K562 (cell line): ENCODE measurements around the gene PRKCSH. TPM values are rescaled to one million over a fixed set of nuclear protein-coding genes. Genes with fewer than 3 reads are reported as not detected.
A peak's percentile ranks its signal among the peaks of the same experiment; 100 is the strongest.

ENCODE experiments used
- ATAC-seq: fragments of 200-7000 bp; cut with Tn5 transposase; 3 replicates; pipeline ENCODE4 v1.9.1; 2020; ENCODE audit warnings: moderate library complexity
- BruUV-seq: library from RNA; stranded (reverse); fragments of 400-500 nt; replicated peaks from 2 replicates; lab custom pipeline; 2021; lab: Mats Ljungman, UMichigan
- CTCF ChIA-PET: fragments of 300-600 bp; formaldehyde crosslinking; extraction: SDS; loops from one replicate; lab custom pipeline; 2021; ENCODE audit warnings: low intra/inter-chr PET ratio; lab: Yijun Ruan, JAX
- POLR2A ChIA-PET: fragments of 300-600, 350-650 bp; sonication (Branson Sonifier 250); formaldehyde crosslinking; extraction: SDS; loops from one replicate; lab custom pipeline; 2021; ENCODE audit warnings: antibody characterized with exemption, inconsistent platforms; lab: Yijun Ruan, JAX
- DNase-seq, 4 experiments: peaks; one replicate each; pipeline versions ENCODE4 v3.0.0 to v3.0.0-alpha.2; 2011 to 2018; ENCODE audit warnings: low spot score in 3 of 4, mixed read lengths in 3 of 4; ENCODE audit errors: extremely low read depth in 1 of 4
- FAIRE-seq: peaks from 2 replicates; lab custom pipeline; 2011; peaks lifted over from hg19 to GRCh38; lab: Jason Lieb, UNC
- H2AFZ ChIP-seq: 2 replicates; pipeline ENCODE4 v1.6.0; 2011; ENCODE audit warnings: low read depth, low read length, control low read depth, inconsistent platforms
- H3K27ac ChIP-seq: fragments of 200-600 bp; 3 replicates; pipeline ENCODE4 v1.8.0; 2011; ENCODE audit warnings: low read depth, mild to moderate bottlenecking, control low read depth, inconsistent platforms, low read length, moderate library complexity, mixed read lengths; ENCODE audit errors: extremely low read depth
- H3K27me3 ChIP-seq, 2 experiments: fragments of 300-600 bp in 1 of 2; 2 replicates in 1 of 2; 3 replicates in 1 of 2; pipeline versions ENCODE4 v1.6.0 to v1.8.0; 2011; ENCODE audit warnings: inconsistent platforms in 2 of 2, low read length in 2 of 2, mild to moderate bottlenecking in 1 of 2, mixed read lengths in 1 of 2, moderate library complexity in 1 of 2; ENCODE audit not compliant: control insufficient read depth in 2 of 2, insufficient read depth in 2 of 2
- H3K36me3 ChIP-seq: fragments of 300-600 bp; 3 replicates; pipeline ENCODE4 v1.8.0; 2011; ENCODE audit warnings: mild to moderate bottlenecking, low read length, inconsistent platforms; ENCODE audit not compliant: control insufficient read depth, insufficient read depth
- H3K4me1 ChIP-seq, 2 experiments: fragments of 200-600 bp in 1 of 2; replicated peaks in 1 of 2; 2 replicates in 1 of 2; 3 replicates in 1 of 2; pipeline versions ENCODE4 v1.5.1 to v1.8.0; 2011; ENCODE audit warnings: inconsistent platforms in 2 of 2, low read length in 2 of 2, mild to moderate bottlenecking in 1 of 2, mixed read lengths in 1 of 2, moderate library complexity in 1 of 2; ENCODE audit not compliant: control insufficient read depth in 2 of 2, insufficient read depth in 2 of 2
- H3K4me2 ChIP-seq: 2 replicates; pipeline ENCODE4 v1.6.1; 2011; ENCODE audit warnings: low read length, control low read depth, inconsistent platforms, mixed read lengths; ENCODE audit not compliant: insufficient read depth
- H3K4me3 ChIP-seq: fragments of 200-600 bp; sonication (generic), shearing (Covaris generic); 2 replicates; pipeline ENCODE4 v1.5.1; 2016; ENCODE audit warnings: control low read depth, inconsistent platforms
- H3K79me2 ChIP-seq: fragments of 200-600 bp; 3 replicates; pipeline ENCODE4 v1.8.0; 2011; ENCODE audit warnings: low read length, inconsistent platforms; ENCODE audit not compliant: control insufficient read depth, insufficient read depth
- H3K9ac ChIP-seq, 2 experiments: 2 replicates each; pipeline versions ENCODE4 v1.6.0 to v1.6.1; 2011; ENCODE audit warnings: low read depth in 2 of 2, low read length in 2 of 2, control low read depth in 1 of 2, inconsistent platforms in 1 of 2, mild to moderate bottlenecking in 1 of 2, mixed read lengths in 1 of 2; ENCODE audit not compliant: insufficient read depth in 1 of 2
- H3K9me1 ChIP-seq: one replicate; pipeline ENCODE4 v1.6.0; 2011; ENCODE audit warnings: inconsistent platforms, mild to moderate bottlenecking, low read length, moderate library complexity; ENCODE audit not compliant: control insufficient read depth, insufficient read depth
- H3K9me3 ChIP-seq: replicated peaks from 2 replicates; pipeline ENCODE4 v1.5.1; 2011; ENCODE audit warnings: low read depth, low read length, inconsistent platforms; ENCODE audit not compliant: control insufficient read depth, insufficient read depth
- H4K20me1 ChIP-seq: replicated peaks from 2 replicates; pipeline ENCODE4 v1.6.1; 2011; ENCODE audit warnings: low read length, inconsistent platforms, mixed read lengths; ENCODE audit not compliant: control insufficient read depth, insufficient read depth
- BCOR ChIP-seq: fragments of 450-650 bp; IDR thresholded peaks from 2 replicates; pipeline ENCODE4 v1.6.1; 2016
- CBX1 ChIP-seq: sonication (generic); IDR thresholded peaks from 2 replicates; pipeline ENCODE4 v1.6.1; 2016; ENCODE audit warnings: antibody characterized with exemption, low read depth, mild to moderate bottlenecking
- CTCF ChIP-seq, 3 experiments: IDR thresholded peaks in 2 of 3; conservative IDR thresholded peaks in 1 of 3; 2 replicates each; pipeline ENCODE4 v1.5.1; 2011 to 2012; ENCODE audit warnings: low read length in 3 of 3, mild to moderate bottlenecking in 3 of 3, control low read depth in 2 of 3, improper control_type of control experiment in 1 of 3, inconsistent platforms in 1 of 3, low read depth in 1 of 3, mixed read lengths in 1 of 3, moderate library complexity in 1 of 3; ENCODE audit not compliant: insufficient read depth in 2 of 3
- KDM1A ChIP-seq, 2 experiments: fragments of 450-650 bp; IDR thresholded peaks; 2 replicates each; pipeline ENCODE4 v1.6.1; 2016; ENCODE audit warnings: mild to moderate bottlenecking in 2 of 2
- MEF2D ChIP-seq: conservative IDR thresholded peaks from 2 replicates; pipeline ENCODE4 v1.6.1; 2016; ENCODE audit warnings: low read depth, missing genetic modification characterization, missing compliant biosample characterization
- NR2C2 ChIP-seq, 2 experiments: fragments of 200-800 bp in 1 of 2; sonication (Bioruptor generic) in 1 of 2; sonication (generic) in 1 of 2; formaldehyde crosslinking in 1 of 2; IDR thresholded peaks; 2 replicates each; pipeline versions ENCODE4 v1.6.1 to v1.8.0; 2016 to 2022; ENCODE audit warnings: mild to moderate bottlenecking in 1 of 2, missing compliant biosample characterization in 1 of 2, missing genetic modification characterization in 1 of 2, missing genetic modification reagents in 1 of 2
- PCBP1 ChIP-seq: fragments of 200-400 bp; formaldehyde crosslinking; IDR thresholded peaks from 2 replicates; pipeline ENCODE4 v1.6.1; 2018; ENCODE audit warnings: mild to moderate bottlenecking, low read depth, low read length; ENCODE audit not compliant: poor library complexity, severe bottlenecking
- PHF20 ChIP-seq: fragments of 450-650 bp; IDR thresholded peaks from 2 replicates; pipeline ENCODE4 v1.6.1; 2018; ENCODE audit not compliant: partially characterized antibody
- SMC3 ChIP-seq: conservative IDR thresholded peaks from 2 replicates; pipeline ENCODE4 v1.6.1; 2011; ENCODE audit warnings: low read depth, low read length, improper control_type of control experiment; ENCODE audit not compliant: insufficient read depth
- SRSF7 ChIP-seq: fragments of 200-400 bp; formaldehyde crosslinking; optimal IDR thresholded peaks from 2 replicates; pipeline ENCODE3; 2017; ENCODE audit warnings: mild to moderate bottlenecking, low read depth, low read length
- USF1 ChIP-seq: sonication (generic); formaldehyde crosslinking; IDR thresholded peaks from 2 replicates; pipeline ENCODE4 v1.9.0; 2022; ENCODE audit warnings: mild to moderate bottlenecking, missing genetic modification reagents
- VEZF1 ChIP-seq: fragments of 200-800 bp; sonication (Bioruptor generic); IDR thresholded peaks from 2 replicates; pipeline ENCODE4 v1.6.1; 2017; ENCODE audit warnings: missing genetic modification characterization, missing compliant biosample characterization
- ZBTB2 ChIP-seq: fragments of 450-650 bp; IDR thresholded peaks from 2 replicates; pipeline ENCODE4 v1.6.1; 2016; ENCODE audit warnings: antibody characterized with exemption
- ZNF140 ChIP-seq: fragments of 250-450 bp; sonication (Bioruptor Pico); IDR thresholded peaks from 2 replicates; pipeline ENCODE4 v1.8.0; 2021; ENCODE audit warnings: moderate library complexity, mild to moderate bottlenecking, inconsistent platforms
- ZNF76 ChIP-seq: fragments of 250-450 bp; sonication (Bioruptor Pico); IDR thresholded peaks from 2 replicates; pipeline ENCODE4 v1.4.0; 2020; ENCODE audit warnings: mild to moderate bottlenecking, moderate library complexity, borderline replicate concordance
- ZNF79 ChIP-seq: fragments of 250-450 bp; sonication (Bioruptor Pico); IDR thresholded peaks from 2 replicates; pipeline ENCODE4 v1.4.0; 2020; ENCODE audit warnings: low read depth, mild to moderate bottlenecking, moderate library complexity
- WGBS: fragments of 100-300 bp; shearing (Covaris generic); methylation state at CpG from one replicate; pipeline ENCODE4 v1.1.6; 2016; ENCODE audit warnings: low coverage, mixed read lengths; ENCODE audit not compliant: insufficient coverage; ENCODE audit errors: missing lambda C conversion rate; 5-methylcytosine and 5-hydroxymethylcytosine counted together
- in situ Hi-C: fragments of 300-500 bp; cut with MboI; formaldehyde crosslinking; loops from 4 replicates; pipeline ENCODE4 v1.15.0; 2018; ENCODE audit warnings: inconsistent platforms, mixed read lengths
- intact Hi-C: fragments of 100-400 bp; cut with micrococcal nuclease; formaldehyde crosslinking; loops from 2 replicates; pipeline ENCODE4 v1.14.2; 2022
- polyA plus RNA-seq, 8 experiments: library from polyadenylated mRNA; depleted of rRNA in 4 of 8; stranded (reverse) in 5 of 8; unstranded in 3 of 8; fragments of >200 nt; fragmentation: Nextera tagmentation in 2 of 8; fragmentation: Illumina TruSeq in 1 of 8; extraction: Ambion mirVana in 2 of 8; extraction: Trizol in 1 of 8; gene quantifications; 2 replicates each; pipeline versions ENCODE4 v1.2.1 to v1.2.3, GENCODE V29; 2011 to 2014; ENCODE audit warnings: inconsistent platforms in 1 of 8, missing spikeins in 1 of 8
- total RNA-seq, 7 experiments: library from RNA; depleted of rRNA in 6 of 7; stranded (reverse); fragments of >200 nt in 6 of 7; fragmentation: Illumina TruSeq in 2 of 7; extraction: Trizol in 2 of 7; gene quantifications; 2 replicates each; pipeline versions ENCODE4 v1.2.1 to v1.2.3, GENCODE V29; 2011 to 2021; ENCODE audit warnings: low replicate concordance in 1 of 7

PRKCSH gene
- total and polyA plus RNA-seq, 9 of the 15 experiments (the other 6 are each of a cell fraction or from before 2014, with no cell fraction given): 2.3 to 297 (median 48.1) TPM

GRCh38 chr19:11460207-11460606 lies 24.8 kb downstream of the PRKCSH start:
- Histone ChIP-seq H3K4me2 (no peak overlapping the region), H2AFZ (no peak overlapping the region), H3K9ac (no peak overlapping the region), H3K27me3 (peaks cover 0 to 24% of the 10 kb centered on the region in 2 experiments; a peak in 3 of 5 replicates), H3K4me1 (peaks cover 0 to 20% of the 10 kb centered on the region in 2 experiments; a peak in 3 of 5 replicates), H3K79me2 (no peaks in the 10 kb centered on the region), H3K27ac (no peak overlapping the region), H3K4me3 (no peak overlapping the region), H3K9me3 (no peaks in the 10 kb centered on the region), H3K9me1 (no peaks in the 10 kb centered on the region), H3K36me3 (no peaks in the 10 kb centered on the region), H4K20me1 (0 out of 2 replicates have a peak, but pooled peaks cover 4% of the 10 kb centered on the region)
- ChIA-PET POLR2A (no interaction called here), CTCF (interaction anchor here (1.0 kb wide), 1 partner anchor 22 kb away, joined by 3 read pairs; no protein-coding TSS in a partner anchor)
- ATAC-seq: peak; percentile 64
- BruUV-seq: no TSS peak
- 0% methylated on average over 2 of the region's 4 CpGs for WGBS
- in situ Hi-C loops (no loop called here), intact Hi-C loops (no loop called here)
- DNase-seq: peak in 3 of 4 experiments; percentile 56 to 64 (median 63)
- FAIRE-seq: no peak
- no peak for TF ChIP-seq ZNF76 (CRISPR knock-in tag)
- TF ChIP-seq USF1 (CRISPR knock-in tag): no peak
- TF ChIP-seq KDM1A (IDR thresholded peaks at IDR 0.05): peak; percentile 84 to 91
- TF ChIP-seq CTCF (IDR thresholded peaks at IDR 0.05 in 2 of 3, conservative IDR thresholded peaks at IDR 0.05 in 1 of 3; ENCODE audit: insufficient read depth in 2 of 3, low read depth in 1 of 3, low read length in 3 of 3): peak; percentile 38 to 63 (median 50); a peak in 4 of 6 replicates
- TF ChIP-seq PHF20: peak; percentile 31
- no peak for TF ChIP-seq ZBTB2
- no peak for TF ChIP-seq MEF2D (tag)
- no peak for TF ChIP-seq PCBP1
- TF ChIP-seq VEZF1: peak; percentile 89
- TF ChIP-seq NR2C2 (CRISPR knock-in tag; IDR thresholded peaks at IDR 0.05): no peak
- no peak for TF ChIP-seq NR2C2 (tag; IDR thresholded peaks at IDR 0.05)
- TF ChIP-seq SMC3: 0 out of 2 replicates have a peak, but pooled peaks have one; percentile 19
- peak; percentile 97 for TF ChIP-seq BCOR
- TF ChIP-seq SRSF7: no peak
- TF ChIP-seq ZNF140 (CRISPR knock-in tag): no peak
- TF ChIP-seq ZNF79 (CRISPR knock-in tag): no peak
- peak; percentile 59; the same call in 1 of the 2 replicates for TF ChIP-seq CBX1
